Keratinocyte (primary cell): Measurements from ENCODE around the gene NPNT.

Experiments used
- CTCF ChIP-seq, 3 experiments: IDR thresholded peaks in 1 of 3; conservative IDR thresholded peaks in 1 of 3; optimal IDR thresholded peaks in 1 of 3; 2 replicates in 2 of 3; 3 replicates in 1 of 3; pipeline versions ENCODE3 to v1.5.1; 2011; ENCODE audit warnings: low read length in 3 of 3, mild to moderate bottlenecking in 3 of 3, moderate library complexity in 2 of 3, control low read depth in 1 of 3, inconsistent platforms in 1 of 3; ENCODE audit not compliant: insufficient read depth in 2 of 3; ENCODE audit errors: extremely low read depth in 1 of 3
- EZH2 ChIP-seq: IDR thresholded peaks from one replicate; pipeline ENCODE4 v1.6.1; 2012; ENCODE audit warnings: inconsistent platforms, mild to moderate bottlenecking, low read length, moderate library complexity

- TF ChIP-seq CTCF (optimal IDR thresholded peaks at IDR 0.05 in 1 of 3, IDR thresholded peaks at IDR 0.05 in 1 of 3, conservative IDR thresholded peaks at IDR 0.05 in 1 of 3; ENCODE audit: extremely low read depth in 1 of 3, insufficient read depth in 2 of 3, low read length in 3 of 3) (no peak), EZH2 (no peak)
Measured at GRCh38 chr4:105979506-105979905, 84.2 kb downstream of the NPNT start.
